Natural killer cell (primary cell): ENCODE results near the gene CHD6. TPM values are rescaled to one million over a fixed set of nuclear protein-coding genes. Genes with fewer than 3 reads are reported as not detected.

Experiments
- ATAC-seq, 3 donors: fragments of 150-1000 bp in 2 of 3; fragments of 200-7000 bp in 1 of 3; cut with Tn5 transposase; 1 replicate in 1 of 3; 2 replicates in 2 of 3; pipeline ENCODE4 v1.10.0; 2021; ENCODE audit warnings: mild to moderate bottlenecking in 2 of 3, moderate library complexity in 2 of 3
- DNase-seq, 2 donors: peaks; one replicate each; pipeline versions ENCODE4 v3.0.0 to v3.0.0-alpha.2; 2013 to 2021; ENCODE audit warnings: mixed read lengths in 1 of 2
- H3K27ac ChIP-seq: one replicate; pipeline ENCODE4 v1.5.1; 2013; ENCODE audit warnings: mild to moderate bottlenecking, low read length
- H3K27me3 ChIP-seq: one replicate; pipeline ENCODE4 v1.6.1; 2013; ENCODE audit warnings: low read length; ENCODE audit not compliant: control insufficient read depth, insufficient read depth
- H3K36me3 ChIP-seq: one replicate; pipeline ENCODE4 v1.6.1; 2013; ENCODE audit warnings: low read length; ENCODE audit not compliant: control insufficient read depth, insufficient read depth
- H3K4me1 ChIP-seq: one replicate; pipeline ENCODE4 v1.6.1; 2013; ENCODE audit warnings: low read length; ENCODE audit not compliant: control insufficient read depth, insufficient read depth
- H3K4me3 ChIP-seq: one replicate; pipeline ENCODE4 v1.5.1; 2013; ENCODE audit warnings: low read length
- H3K9me3 ChIP-seq: one replicate; pipeline ENCODE4 v1.6.1; 2013; ENCODE audit warnings: low read length; ENCODE audit not compliant: control insufficient read depth, insufficient read depth
- H3K27ac Mint-ChIP-seq, 2 donors: one replicate each; pipeline ENCODE4 v1.8.0; 2022; ENCODE audit warnings: mild to moderate bottlenecking in 2 of 2, mixed read lengths in 2 of 2, moderate library complexity in 1 of 2
- H3K27me3 Mint-ChIP-seq, 2 donors: one replicate each; pipeline ENCODE4 v1.8.0; 2022; ENCODE audit warnings: low read depth in 2 of 2, mixed read lengths in 2 of 2
- H3K36me3 Mint-ChIP-seq: one replicate; pipeline ENCODE4 v1.8.0; 2022; ENCODE audit warnings: mixed read lengths
- H3K4me1 Mint-ChIP-seq, 2 donors: one replicate each; pipeline ENCODE4 v1.8.0; 2022; ENCODE audit warnings: mixed read lengths in 2 of 2
- H3K4me3 Mint-ChIP-seq: one replicate; pipeline ENCODE4 v1.8.0; 2022; ENCODE audit warnings: mild to moderate bottlenecking, moderate library complexity, mixed read lengths
- H3K9me3 Mint-ChIP-seq, 2 donors: one replicate each; pipeline ENCODE4 v1.8.0; 2022; ENCODE audit warnings: mixed read lengths in 2 of 2
- CTCF ChIP-seq: fragments of 200-600 bp; IDR thresholded peaks from one replicate; pipeline ENCODE4 v1.8.0; 2022; ENCODE audit warnings: antibody characterized with exemption
- WGBS: methylation state at CpG from one replicate; pipeline ENCODE4 v1.1.7; 2013; ENCODE audit warnings: missing lambda C conversion rate; ENCODE audit not compliant: insufficient coverage; 5-methylcytosine and 5-hydroxymethylcytosine counted together
- intact Hi-C: fragments of 100-400 bp; cut with micrococcal nuclease; formaldehyde crosslinking; loops from one replicate; pipeline ENCODE4 v1.14.2; 2022
- total RNA-seq, 4 donors: library from RNA; stranded (reverse); fragments of 120-200 nt in 1 of 4; gene quantifications; one replicate each; pipeline versions ENCODE4 v1.2.3 to v1.2.4, GENCODE V29; 2013 to 2022

Gene CHD6
- total RNA-seq, 3 donors from 2014 or later (not counting 1 experiment from before 2014, with no cell fraction given): 82.8 to 96.6 (median 90.4) TPM

GRCh38 chr20:41559658-41560057 lies 58.5 kb downstream of the CHD6 start:
- no peaks in the 10 kb centered on the region for H3K27me3 Mint-ChIP-seq
- ATAC-seq (no peak), DNase-seq (no peak)
- peaks cover 62 to 71% of the 10 kb centered on the region in 2 donors for H3K4me1 Mint-ChIP-seq
- no peak for TF ChIP-seq CTCF
- Histone ChIP-seq H3K4me3 (no peak overlapping the region), H3K27me3 (no peaks in the 10 kb centered on the region), H3K4me1 (peaks cover 7% of the 10 kb centered on the region), H3K9me3 (no peaks in the 10 kb centered on the region), H3K27ac (no peak overlapping the region), H3K36me3 (no peaks in the 10 kb centered on the region)
- intact Hi-C loops: no loop called here
- H3K36me3 Mint-ChIP-seq: no peaks in the 10 kb centered on the region
- no peaks in the 10 kb centered on the region for H3K9me3 Mint-ChIP-seq
- H3K27ac Mint-ChIP-seq: peak overlapping the region in 1 of 2 donors; percentile 8
- 93% methylated on average over 5 of the region's 5 CpGs for WGBS
- no peak overlapping the region for H3K4me3 Mint-ChIP-seq

DNA sequence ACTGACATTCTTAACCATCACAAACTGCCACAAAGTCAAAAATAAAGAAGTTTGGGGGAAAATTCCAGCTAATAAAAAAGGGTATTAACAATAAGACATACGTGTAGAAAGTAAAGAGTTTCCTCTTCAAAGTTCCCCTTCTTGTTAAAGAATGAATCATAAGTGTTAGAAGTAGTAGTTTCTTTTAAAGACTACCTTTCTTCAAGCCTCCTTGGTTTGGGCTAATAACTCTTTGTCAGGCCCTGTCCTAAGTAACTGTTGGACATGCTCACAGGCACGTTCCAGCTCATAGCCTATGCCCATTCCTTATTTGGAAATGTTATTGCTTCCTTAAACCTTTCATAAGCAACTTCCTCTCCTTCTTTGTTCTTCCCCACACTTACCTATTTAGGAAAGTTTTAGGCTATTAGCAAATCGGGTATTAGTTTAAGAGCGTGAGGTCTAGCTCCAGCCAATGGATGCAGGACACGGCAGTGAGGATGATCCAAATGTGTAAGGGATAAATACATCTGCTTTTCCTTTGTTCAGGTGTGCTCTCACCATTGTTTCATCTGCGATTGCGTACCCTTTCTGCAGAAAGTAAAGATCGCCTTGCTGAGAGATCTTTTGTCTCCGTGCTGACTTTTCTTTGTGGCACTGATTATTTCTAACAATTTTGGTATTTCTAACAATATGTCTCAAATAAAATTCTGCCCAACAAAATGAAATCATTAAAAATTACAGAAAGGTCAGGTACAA lies 64.9 kb downstream of the CHD6 start:
- Mint-ChIP-seq H3K4me1 (peaks cover 42 to 48% of the 10 kb centered on the region in 2 donors), H3K4me3 (no peak overlapping the region), H3K36me3 (peaks cover 7% of the 10 kb centered on the region), H3K9me3 (no peaks in the 10 kb centered on the region), H3K27me3 (no peaks in the 10 kb centered on the region), H3K27ac (no peak overlapping the region)
- Histone ChIP-seq H3K4me1 (no peaks in the 10 kb centered on the region), H3K36me3 (peaks cover 3% of the 10 kb centered on the region), H3K4me3 (no peak overlapping the region), H3K27me3 (no peaks in the 10 kb centered on the region), H3K27ac (no peak overlapping the region), H3K9me3 (no peaks in the 10 kb centered on the region)
- intact Hi-C loops: no loop called here
- ATAC-seq (no peak), DNase-seq (no peak)
- 91% methylated on average over 8 of the region's 9 CpGs for WGBS
- no peak for TF ChIP-seq CTCF

DNA sequence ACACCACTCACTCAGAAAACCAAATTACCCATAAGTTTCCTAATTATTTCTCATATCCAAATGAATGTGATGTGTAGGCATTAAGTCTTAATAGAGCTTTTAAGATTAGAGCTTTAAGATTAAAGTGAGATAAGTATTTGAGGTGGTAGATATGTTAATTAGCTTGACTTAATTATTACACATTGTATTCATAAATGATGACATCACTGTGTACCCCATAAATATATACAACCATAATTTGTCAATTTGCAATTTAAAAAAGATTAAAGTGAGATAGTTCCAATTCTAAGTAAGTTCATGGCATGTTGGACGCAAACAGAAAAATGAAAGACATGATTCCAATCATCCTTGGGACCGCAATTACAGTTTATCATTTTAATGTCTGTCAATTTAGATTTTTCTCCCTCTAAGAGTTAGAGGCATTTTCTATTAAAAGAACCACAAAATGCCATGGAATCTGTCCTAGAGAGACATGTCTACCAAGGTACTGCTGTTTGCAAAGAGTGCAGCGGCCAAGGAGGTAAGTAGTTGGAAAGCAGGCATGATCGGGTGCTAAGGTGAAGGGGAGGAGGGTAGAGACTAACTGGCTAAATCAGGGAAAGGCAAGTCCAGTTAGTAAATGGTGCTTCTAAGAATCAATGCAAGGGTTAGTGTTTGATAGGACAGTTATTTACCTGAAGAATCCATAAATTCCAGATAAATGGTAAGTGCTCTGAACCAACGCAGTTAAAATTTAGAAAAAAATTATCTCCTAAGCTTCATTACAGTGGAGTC lies 65.7 kb downstream of the CHD6 start:
- H3K9me3 ChIP-seq: no peaks in the 10 kb centered on the region
- H3K4me3 ChIP-seq: no peak overlapping the region
- Mint-ChIP-seq H3K27ac (no peak overlapping the region), H3K36me3 (peaks cover 7% of the 10 kb centered on the region), H3K4me3 (no peak overlapping the region), H3K4me1 (peaks cover 38 to 46% of the 10 kb centered on the region in 2 donors), H3K27me3 (no peaks in the 10 kb centered on the region), H3K9me3 (no peaks in the 10 kb centered on the region)
- ATAC-seq: no peak
- H3K27me3 ChIP-seq: no peaks in the 10 kb centered on the region
- H3K27ac ChIP-seq: no peak overlapping the region
- no peak for TF ChIP-seq CTCF
- peaks cover 3% of the 10 kb centered on the region for H3K36me3 ChIP-seq
- intact Hi-C loops: no loop called here
- no peak for DNase-seq
- 99% methylated on average over 4 of the region's 5 CpGs for WGBS
- no peaks in the 10 kb centered on the region for H3K4me1 ChIP-seq
